ENCODE results near the gene SEPTIN12. TPM values are rescaled to one million over a fixed set of nuclear protein-coding genes. Genes with fewer than 3 reads are reported as not detected.

SEPTIN12 gene
- total RNA-seq, 4 donors from 2014 or later, result not detected

DNA sequence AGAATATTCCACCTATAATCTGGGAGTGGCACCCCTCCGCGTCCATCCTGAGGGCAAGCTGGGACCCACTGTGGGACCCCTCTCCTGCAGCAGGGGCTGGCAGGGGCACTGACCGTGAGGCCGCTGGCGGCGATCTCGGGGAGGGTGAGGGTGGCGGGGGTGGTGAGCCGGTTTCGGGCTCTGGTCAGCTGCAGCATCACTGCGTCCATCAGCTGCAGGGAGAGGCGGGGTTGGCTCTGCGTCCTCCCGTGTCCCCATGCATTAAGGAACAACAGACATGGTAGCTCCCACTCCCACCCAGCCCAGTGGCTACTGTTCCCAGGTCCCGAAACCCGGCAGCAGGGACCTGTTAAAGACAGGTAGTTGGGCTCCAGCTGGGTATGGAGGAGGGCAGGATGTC lies 10.3 kb upstream of the SEPTIN12 start:
- TF ChIP-seq, protein P1, sequence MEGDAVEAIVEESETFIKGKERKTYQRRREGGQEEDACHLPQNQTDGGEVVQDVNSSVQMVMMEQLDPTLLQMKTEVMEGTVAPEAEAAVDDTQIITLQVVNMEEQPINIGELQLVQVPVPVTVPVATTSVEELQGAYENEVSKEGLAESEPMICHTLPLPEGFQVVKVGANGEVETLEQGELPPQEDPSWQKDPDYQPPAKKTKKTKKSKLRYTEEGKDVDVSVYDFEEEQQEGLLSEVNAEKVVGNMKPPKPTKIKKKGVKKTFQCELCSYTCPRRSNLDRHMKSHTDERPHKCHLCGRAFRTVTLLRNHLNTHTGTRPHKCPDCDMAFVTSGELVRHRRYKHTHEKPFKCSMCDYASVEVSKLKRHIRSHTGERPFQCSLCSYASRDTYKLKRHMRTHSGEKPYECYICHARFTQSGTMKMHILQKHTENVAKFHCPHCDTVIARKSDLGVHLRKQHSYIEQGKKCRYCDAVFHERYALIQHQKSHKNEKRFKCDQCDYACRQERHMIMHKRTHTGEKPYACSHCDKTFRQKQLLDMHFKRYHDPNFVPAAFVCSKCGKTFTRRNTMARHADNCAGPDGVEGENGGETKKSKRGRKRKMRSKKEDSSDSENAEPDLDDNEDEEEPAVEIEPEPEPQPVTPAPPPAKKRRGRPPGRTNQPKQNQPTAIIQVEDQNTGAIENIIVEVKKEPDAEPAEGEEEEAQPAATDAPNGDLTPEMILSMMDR (IDR thresholded peaks at IDR 0.05), result no peak
- no peak for DNase-seq (ENCODE audit: low spot score)
- ATAC-seq (ENCODE audit: low FRiP score), result no peak

DNA sequence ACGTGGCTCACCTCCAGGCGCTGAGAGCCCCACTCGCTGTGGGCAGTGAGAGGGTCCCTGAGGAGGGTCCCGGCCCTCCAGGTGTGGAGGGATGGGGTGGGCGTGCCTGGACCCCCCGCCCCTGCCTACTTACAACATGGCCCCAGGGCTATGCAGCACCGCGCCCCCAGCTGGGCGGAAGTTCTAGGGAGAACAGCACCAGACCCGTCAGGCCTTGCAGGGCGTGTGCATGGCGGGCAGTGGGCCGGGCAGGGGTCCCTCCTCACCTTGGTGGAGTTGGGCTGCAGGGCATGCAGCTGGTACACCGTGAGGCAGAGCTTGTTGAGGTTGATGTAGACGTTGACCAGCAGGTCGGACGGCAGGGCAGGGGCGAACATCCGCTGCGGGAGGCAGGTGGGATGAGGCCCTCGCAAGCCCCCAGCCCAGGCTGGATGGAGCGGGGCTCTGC lies 9.7 kb upstream of the SEPTIN12 start:
- ATAC-seq (ENCODE audit: low FRiP score) (no peak), DNase-seq (ENCODE audit: low spot score) (no peak)
- TF ChIP-seq, protein P1 (IDR thresholded peaks at IDR 0.05), result no peak

- TF ChIP-seq, protein P1 (IDR thresholded peaks at IDR 0.05), result no peak
- ATAC-seq (ENCODE audit: low FRiP score) (no peak), DNase-seq (ENCODE audit: low spot score) (no peak)
Measured at GRCh38 chr16:4796982-4797804, 9.0 kb upstream of the SEPTIN12 start.

- no peak for ATAC-seq (ENCODE audit: low FRiP score)
- DNase-seq (ENCODE audit: low spot score), result no peak
- TF ChIP-seq, protein P1 (IDR thresholded peaks at IDR 0.05), result no peak
Measured at GRCh38 chr16:4795828-4796572, 7.9 kb upstream of the SEPTIN12 start.

DNA sequence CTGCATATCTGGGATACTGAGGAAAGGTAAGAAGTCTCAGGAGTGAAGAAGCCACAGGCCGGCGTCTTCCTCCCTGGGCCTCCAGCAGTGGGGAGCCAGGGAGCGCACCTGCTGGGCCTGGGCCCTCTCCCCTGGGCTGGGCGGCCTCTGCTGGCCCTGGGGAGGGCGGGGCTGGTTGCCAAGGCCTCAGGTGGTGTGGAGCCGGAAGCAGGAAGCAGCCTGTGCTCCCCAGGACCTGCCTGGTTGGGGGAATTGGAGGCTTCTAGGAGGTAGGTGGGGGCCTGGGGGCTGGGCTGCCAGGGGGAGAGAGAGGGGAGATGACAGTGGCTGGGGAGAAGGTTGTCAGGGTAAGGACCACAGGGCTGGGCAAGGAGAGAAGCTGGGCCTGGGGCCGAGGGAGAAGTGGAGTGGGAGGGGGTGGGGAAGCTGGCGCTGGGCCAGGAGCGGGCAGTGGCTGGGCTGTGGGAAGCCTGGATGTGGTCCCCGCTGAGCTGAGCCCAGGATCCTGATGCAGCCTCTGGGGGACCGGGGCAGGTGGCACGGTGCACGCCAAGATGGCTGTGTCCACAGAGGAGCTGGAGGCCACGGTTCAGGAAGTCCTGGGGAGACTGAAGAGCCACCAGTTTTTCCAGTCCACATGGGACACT lies 7.2 kb upstream of the SEPTIN12 start, which contains the start of gene SMIM22:
TSS of gene SMIM22 (plus strand) at position 189 of the 647 bp plus-strand sequence. CDS start at position 555, 366 bp downstream.
- TF ChIP-seq, protein P1 (IDR thresholded peaks at IDR 0.05), result no peak
- no peak for ATAC-seq (ENCODE audit: low FRiP score)
- no peak for DNase-seq (ENCODE audit: low spot score)

GRCh38 chr16:4792951-4793513 lies 4.9 kb upstream of the SEPTIN12 start:
- TF ChIP-seq, protein P1 (IDR thresholded peaks at IDR 0.05), result no peak
- DNase-seq (ENCODE audit: low spot score) (no peak), ATAC-seq (ENCODE audit: low FRiP score) (no peak)
